22Rv1 (cell line): ENCODE measurements around the gene SRMS.
"Not testable (repeated sequence)": the region's sequence is repeated elsewhere in the genome, so short reads cannot be mapped to it uniquely, and the experiment has no call there.

Source experiments
- H3K27ac ChIP-seq: fragments of 450-650 bp; 2 replicates; pipeline ENCODE4 v1.5.1; 2017
- ZFX ChIP-seq: fragments of 450-650 bp; IDR thresholded peaks from 2 replicates; pipeline ENCODE4 v1.6.1; 2017; ENCODE audit warnings: antibody characterized with exemption, borderline replicate concordance
- TF ChIP-seq, protein P1 (sequence below): fragments of 450-650 bp; IDR thresholded peaks from 2 replicates; pipeline ENCODE4 v1.5.1; 2017; ENCODE audit warnings: mild to moderate bottlenecking

Gene SRMS

DNA sequence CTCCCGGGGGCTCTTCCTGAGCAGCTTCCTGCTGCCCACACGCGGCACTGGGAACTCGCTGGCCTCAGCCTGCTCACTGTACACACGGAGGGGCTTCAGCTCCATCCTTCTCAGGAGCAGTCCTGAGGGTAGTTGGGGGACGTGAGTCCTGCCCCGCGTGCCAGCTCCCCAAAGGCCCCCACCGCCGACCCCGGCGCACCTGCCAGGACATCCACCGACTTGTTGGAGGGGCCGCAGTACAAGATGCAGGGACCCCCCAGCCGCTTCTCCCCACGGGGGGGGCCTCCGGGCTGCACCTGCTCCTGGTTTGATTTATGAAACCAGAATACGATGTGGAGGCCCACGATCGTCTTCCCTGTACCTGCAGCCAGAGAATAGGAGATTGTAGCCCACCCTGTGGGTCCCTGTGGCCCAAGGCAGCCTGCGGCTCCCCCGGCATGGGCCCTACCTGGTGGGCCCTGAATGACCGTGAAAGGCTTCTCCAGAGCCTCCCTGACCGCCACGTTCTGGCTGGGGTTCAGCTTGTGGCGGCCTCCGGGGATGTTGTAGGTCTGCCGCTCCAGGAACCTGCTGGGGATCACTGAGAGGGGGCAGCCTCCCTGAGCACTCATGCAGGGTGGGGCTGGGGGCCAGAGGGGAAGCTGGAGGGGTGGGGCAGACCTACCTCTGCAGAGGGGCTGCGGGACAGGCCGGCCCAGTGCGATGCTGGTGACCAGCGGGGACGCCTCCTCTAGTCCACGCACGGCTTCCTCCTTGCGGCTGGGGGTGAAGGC, 14.3 kb upstream of the SRMS start:
- no peak for TF ChIP-seq ZFX
- TF ChIP-seq, protein P1, sequence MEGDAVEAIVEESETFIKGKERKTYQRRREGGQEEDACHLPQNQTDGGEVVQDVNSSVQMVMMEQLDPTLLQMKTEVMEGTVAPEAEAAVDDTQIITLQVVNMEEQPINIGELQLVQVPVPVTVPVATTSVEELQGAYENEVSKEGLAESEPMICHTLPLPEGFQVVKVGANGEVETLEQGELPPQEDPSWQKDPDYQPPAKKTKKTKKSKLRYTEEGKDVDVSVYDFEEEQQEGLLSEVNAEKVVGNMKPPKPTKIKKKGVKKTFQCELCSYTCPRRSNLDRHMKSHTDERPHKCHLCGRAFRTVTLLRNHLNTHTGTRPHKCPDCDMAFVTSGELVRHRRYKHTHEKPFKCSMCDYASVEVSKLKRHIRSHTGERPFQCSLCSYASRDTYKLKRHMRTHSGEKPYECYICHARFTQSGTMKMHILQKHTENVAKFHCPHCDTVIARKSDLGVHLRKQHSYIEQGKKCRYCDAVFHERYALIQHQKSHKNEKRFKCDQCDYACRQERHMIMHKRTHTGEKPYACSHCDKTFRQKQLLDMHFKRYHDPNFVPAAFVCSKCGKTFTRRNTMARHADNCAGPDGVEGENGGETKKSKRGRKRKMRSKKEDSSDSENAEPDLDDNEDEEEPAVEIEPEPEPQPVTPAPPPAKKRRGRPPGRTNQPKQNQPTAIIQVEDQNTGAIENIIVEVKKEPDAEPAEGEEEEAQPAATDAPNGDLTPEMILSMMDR = no peak
- H3K27ac ChIP-seq = no peak overlapping the region

DNA sequence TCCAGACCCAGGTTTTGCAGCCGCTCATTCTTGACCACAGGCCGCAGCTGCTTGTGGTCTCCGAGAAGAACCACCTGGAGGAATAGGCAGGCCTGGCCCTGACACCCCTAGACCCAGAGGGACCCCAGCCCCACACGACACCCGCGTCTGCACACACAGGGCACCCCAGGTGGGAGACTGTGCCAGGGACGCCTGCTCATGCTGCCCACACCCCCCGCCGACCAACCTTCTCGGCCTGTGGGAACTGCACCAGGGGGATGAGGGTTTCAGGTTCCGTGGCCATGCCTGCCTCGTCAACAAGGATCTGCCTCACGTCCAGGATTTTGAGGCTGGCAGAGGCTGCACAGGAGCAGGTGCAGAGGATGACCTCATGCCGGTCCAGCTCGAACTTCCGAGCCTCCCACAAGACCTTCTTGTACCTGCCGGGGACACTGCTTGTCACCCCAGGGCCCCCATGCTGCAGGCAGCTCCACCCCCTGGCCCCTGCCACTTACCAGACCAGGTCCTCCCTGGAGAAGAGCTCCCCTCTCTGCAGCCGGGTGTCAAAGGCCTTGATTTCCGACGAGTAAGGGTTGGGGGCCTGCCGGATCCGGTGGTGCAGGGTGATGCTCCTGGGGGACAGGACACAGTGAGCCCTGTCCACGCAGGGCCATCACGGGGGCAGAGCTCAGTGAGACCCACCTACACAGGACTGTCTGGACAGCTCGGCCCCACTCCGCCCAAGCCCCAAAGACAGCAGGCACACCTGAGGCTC, 13.5 kb upstream of the SRMS start:
- no peak overlapping the region for H3K27ac ChIP-seq
- TF ChIP-seq, protein P1 = no peak
- no peak for TF ChIP-seq ZFX

DNA sequence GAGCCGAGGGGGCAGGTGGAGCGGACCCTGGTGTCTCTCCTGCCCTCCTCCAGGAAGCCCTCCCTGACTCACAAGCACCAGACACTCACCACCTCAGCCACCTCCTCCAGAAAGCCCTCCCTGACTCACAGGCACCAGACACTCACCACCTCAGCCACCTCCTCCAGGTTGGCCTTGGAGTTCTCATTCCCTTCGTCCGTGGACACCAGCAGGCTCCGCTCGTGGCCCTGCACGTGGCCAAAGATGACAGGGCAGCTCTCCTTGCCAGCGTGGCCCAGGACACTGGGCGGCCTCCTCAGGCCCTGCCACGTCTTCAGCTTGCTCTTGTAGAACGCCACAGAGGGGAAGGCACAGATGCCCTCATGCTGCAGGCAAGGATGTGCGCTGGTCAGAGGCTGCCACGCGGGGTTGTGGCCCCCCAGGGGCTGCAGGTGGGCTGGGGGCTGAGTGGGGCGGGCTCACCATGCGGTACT, 12.8 kb upstream of the SRMS start:
- no peak overlapping the region for H3K27ac ChIP-seq
- TF ChIP-seq, protein P1 = no peak
- no peak for TF ChIP-seq ZFX

DNA sequence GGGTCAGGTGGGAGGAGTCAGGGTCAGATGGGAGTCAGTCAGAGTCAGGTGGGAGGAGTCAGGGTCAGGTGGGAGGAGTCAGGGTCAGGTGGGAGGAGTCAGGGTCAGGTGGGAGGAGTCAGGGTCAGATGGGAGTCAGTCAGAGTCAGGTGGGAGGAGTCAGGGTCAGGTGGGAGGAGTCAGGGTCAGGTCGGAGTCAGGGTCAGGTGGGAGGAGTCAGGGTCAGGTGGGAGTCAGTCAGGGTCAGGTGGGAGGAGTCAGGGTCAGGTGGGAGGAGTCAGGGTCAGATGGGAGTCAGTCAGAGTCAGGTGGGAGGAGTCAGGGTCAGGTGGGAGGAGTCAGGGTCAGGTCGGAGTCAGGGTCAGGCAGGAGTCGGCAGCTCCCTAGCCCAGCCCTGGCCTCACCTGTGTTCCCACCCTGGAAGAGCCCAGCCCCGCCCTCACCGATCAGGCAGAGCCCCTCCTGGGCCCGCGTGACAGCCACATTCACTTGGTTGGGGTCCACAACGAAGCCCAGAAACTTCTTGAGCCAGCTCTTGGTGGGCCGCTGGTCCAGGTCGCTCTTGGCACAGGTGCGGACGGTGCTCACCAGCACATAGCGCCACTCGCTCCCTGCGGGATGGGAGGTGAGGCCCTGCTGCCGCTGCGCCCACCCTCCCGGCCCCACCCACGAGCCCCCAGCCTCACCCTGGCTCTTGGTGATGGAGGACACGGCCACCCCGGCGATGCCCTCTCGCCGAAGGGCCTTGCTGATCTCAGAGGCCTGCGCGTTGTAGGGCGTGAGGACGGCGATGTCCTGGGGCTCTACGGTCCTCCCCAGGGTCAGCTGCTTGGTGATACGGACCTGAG, 12.2 kb upstream of the SRMS start:
- not testable (repeated sequence) for H3K27ac ChIP-seq

- H3K27ac ChIP-seq = no peak overlapping the region
- TF ChIP-seq, protein P1 = no peak
- TF ChIP-seq ZFX = no peak
Measured at GRCh38 chr20:63558804-63559484, 11.4 kb upstream of the SRMS start.

DNA sequence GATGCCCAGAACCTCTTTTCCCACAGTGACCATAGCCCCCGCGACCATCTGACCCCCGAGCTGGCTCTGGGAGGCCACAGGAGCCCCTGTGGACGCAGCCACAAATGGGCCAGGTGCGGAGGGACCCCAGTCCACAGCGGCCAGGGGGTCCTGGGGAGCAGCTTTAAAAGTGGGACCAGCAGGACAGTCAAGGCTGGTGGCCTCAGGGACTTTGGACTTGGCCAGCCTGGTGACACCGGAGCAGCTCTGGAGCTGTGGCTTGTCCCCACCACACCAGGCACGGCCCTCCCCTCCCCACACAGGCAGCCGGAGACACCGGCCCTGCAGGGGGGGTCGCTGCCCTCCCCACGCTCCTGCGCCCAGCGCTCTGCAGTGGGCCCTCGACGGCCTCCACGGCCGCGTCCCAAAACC, 9.9 kb upstream of the SRMS start:
- no peak overlapping the region for H3K27ac ChIP-seq
- no peak for TF ChIP-seq ZFX
- TF ChIP-seq, protein P1 = no peak

GRCh38 chr20:63556873-63557478, 9.4 kb upstream of the SRMS start:
- no peak overlapping the region for H3K27ac ChIP-seq
- TF ChIP-seq, protein P1 = no peak
- no peak for TF ChIP-seq ZFX
